ENCODE data around the gene SCNN1G. TPM values are rescaled to one million over a fixed set of nuclear protein-coding genes. Genes with fewer than 3 reads are reported as not detected.

SCNN1G gene
- total RNA-seq, 1 donor from 2014 or later = 0.40 TPM

DNA sequence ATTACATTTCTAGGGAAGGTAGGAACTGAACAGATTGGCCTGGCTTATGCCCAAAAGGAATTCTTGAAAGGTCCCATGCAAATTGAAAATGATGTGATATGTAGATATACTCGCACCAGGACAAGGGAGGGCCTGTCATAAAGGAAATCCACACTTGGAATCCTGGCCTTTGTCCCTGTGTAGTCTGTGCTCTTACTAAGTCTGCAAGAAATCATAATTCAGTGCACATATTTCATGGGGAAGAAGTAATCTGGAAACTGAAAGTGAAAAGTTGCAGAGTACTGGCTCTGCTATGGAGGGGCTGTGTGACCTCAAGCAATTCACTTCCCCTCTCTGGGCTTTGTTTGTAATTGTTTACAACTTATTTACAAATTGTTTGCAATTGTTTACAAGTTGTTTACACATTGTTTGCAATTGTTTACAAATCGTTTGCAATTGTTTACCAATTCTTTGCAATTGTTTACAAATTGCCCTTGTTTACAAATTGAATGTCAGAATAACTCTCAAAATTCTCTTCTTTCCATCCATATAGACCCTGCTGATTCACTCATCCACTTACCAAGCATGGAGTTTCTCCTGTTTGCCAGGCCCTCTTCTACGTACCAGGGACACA lies 12.9 kb downstream of the SCNN1G start:
- no peak for DNase-seq (ENCODE audit: low read depth in 2 of 2)

DNA sequence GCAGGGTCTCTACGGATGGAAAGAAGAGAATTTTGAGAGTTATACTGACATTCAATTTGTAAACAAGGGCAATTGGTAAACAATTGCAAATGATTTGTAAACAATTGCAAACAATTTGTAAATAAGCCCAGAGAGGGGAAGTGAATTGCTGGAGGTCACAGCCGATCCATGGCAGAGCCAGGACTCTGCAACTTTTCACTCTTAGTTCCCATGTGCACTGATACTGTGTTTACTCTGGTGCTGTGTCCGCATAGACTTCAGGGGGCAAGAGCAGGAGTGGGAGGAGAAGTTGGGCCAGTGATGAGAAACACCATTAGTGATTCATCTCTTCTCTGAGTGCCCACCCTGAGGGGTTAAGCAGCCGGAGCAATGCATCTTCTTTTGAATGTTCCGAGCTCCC lies 14.0 kb downstream of the SCNN1G start:
- DNase-seq (ENCODE audit: low read depth in 2 of 2) = no peak

DNA sequence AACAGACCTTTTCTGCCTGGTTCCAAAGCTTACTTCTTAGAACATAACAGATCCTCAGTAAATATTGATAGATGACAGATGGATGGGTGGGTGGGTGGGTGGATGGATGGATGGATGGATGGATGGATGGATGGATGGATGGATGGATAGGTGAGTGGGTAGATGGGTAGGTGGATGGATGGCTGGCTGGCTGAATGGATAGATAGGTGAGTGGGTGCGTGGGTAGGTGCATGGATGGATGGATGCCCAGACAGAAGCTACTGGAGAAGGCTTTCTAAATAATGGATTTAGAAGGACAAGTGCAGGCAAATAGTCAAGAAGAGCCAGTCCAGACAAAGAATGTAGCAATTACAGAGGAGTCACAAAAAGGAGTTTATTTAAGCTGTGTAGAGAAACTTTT lies 19.6 kb downstream of the SCNN1G start:
- DNase-seq (ENCODE audit: low read depth in 2 of 2) = no peak

DNA sequence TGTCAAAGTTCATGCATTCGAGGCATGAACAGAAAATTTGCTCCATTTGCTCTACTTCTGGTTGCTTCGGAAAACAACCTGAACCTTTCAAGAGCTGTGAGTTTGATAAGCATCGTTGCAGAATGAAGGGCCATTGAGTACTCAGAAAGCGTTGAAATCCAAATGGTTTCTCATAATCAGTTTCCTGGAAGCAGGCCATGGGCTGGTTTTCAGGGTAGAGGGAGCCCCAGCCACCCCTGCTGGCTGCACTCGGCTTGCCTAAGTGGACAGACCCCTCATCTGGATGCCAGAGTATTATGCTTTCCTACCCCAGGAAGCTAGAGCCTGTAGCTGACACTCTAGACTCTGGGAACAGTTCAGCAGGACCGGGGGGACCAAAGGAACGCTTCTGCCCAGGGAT lies 24.4 kb downstream of the SCNN1G start:
- no peak for DNase-seq (ENCODE audit: low read depth in 2 of 2)

DNA sequence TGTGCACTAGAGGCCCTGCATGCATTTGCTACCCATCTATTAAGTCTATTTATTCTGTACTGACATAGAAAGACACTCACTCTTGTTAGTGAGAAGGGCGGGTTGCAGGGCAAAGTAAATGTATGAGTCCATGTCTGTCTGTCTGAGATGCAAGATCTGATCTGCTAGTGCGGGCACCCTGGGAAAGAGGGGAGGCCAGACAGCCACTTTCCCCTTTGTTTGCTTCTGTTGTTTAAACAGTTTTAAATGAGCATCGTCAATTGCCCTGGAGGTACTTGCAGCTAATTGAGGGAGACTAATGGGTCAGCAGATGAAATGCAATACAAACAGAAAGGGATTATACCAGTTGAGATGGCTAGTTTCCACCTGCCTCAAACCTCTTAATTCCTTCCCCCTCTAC lies 24.9 kb downstream of the SCNN1G start:
- no peak for DNase-seq (ENCODE audit: low read depth in 2 of 2)

DNA sequence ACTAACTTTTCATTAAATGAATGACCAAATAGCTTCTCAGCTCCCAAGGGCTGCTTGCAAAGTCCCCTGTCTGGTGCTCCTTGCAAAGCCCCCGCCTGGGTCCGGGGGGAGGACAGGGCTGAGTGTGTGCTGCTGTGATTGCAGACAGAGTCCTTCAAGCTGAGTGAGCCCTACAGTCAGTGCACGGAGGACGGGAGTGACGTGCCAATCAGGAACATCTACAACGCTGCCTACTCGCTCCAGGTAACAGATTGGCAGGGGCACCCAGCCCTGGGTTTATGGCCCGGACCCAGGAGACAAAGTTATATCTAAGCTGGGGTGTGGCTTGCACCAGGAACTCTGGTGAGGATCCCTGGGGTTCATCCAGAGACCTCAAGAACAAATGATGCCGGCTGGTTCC lies 27.1 kb downstream of the SCNN1G start:
- DNase-seq (ENCODE audit: low read depth in 2 of 2) = no peak

DNA sequence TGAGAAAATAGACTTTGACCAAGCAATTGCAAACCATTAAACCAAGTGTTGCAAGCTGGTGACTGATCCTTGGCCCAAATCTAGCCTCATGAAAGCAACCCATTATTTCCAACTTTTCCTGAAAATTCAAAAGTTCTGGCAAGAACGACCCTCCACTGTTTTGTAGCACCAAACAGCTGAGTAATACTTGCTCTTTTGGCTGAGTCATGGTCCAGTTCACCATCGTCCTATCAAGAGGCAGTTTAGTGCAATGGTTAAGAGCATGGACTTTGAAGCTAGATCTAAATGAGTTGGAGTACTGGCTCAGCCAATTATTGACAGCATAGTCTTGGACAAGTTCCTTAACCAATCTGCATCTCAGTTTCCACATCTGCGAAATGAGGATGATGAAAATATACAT lies 31.3 kb downstream of the SCNN1G start:
- DNase-seq (ENCODE audit: low read depth in 2 of 2) = no peak

DNA sequence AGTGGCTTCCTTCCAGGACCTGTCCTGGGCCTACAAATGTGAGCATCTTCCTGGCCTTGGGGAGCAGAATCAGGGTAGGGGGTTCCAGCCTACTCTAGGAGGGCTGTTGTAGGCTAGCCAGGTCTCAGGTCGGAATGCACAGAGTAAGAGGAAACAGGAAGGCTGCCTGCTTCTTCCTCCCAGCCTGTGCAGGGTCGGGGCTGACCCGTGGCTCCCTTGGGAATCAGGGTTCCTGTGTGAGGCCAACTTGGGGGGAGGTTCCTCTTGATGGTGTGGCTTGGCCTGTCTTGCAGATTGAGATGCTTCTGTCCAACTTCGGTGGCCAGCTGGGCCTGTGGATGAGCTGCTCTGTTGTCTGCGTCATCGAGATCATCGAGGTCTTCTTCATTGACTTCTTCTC lies 32.3 kb downstream of the SCNN1G start:
- no peak for DNase-seq (ENCODE audit: low read depth in 2 of 2)

DNA sequence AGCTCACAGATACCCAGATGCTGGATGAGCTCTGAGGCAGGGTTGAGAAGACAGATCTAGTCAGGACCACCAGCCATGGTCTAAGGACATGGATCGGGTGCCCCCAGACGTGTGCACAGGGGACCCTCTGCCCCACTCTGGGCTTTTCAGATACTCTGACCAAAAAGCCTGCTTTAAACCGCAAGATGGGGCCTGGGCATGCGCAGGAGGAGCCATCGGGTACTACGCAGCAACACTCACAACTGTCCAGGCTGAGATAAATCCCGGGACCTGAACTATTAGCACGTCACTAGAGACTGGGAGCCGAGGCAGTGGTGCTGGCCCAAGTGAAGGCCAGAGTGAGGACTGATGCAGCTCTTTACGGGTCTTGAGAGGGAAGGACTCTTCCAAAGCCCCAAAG lies 32.9 kb downstream of the SCNN1G start:
- no peak for DNase-seq (ENCODE audit: low read depth in 2 of 2)

DNA sequence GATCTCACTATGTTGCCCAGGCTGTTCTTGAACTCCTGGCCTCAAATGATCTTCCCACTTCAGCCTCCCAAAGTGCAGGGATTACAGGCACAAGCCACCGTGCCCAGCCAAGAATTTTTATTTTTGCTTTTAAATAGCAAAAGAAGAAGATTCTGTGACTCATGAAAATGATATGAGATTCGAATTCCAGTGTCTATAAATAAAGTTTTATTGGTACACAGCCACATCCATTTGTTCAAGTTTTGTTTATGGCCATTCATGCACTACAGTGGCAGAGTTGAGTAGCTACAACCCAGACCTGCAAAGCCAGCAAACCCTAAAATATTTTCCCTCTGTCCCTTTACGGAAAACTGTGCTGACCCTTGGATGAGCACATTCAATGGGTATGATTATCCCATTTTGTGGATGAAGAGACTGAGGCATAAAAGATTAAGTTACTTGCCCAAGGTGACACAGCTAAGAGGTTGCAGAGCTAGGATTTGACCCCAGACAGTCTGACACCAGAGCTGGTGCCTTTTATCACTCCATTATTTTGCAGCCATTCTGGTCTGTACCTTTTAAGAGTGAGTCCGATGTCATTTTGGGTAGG lies 34.2 kb downstream of the SCNN1G start:
- DNase-seq (ENCODE audit: low read depth in 2 of 2) = no peak

DNA sequence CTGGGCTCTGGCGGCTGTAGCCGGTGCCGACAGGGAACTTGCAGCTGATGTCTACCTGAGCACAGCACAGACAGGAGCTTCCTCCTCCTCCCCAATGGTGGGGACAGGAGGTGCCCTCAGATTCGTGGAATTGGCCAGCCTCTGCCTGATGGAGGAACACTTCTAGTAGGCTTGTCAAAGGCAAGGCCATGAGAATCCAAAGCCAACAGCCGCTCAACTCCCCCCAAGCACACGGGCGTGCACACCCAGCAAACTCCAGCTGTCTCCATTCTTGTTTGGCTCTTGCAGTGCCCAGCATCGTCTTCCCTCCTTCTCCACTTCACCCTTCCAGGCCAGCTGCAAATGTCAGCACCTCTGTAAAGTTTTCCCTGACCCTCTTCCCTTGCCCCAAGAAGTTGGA lies 35.1 kb downstream of the SCNN1G start:
- no peak for DNase-seq (ENCODE audit: low read depth in 2 of 2)

DNA sequence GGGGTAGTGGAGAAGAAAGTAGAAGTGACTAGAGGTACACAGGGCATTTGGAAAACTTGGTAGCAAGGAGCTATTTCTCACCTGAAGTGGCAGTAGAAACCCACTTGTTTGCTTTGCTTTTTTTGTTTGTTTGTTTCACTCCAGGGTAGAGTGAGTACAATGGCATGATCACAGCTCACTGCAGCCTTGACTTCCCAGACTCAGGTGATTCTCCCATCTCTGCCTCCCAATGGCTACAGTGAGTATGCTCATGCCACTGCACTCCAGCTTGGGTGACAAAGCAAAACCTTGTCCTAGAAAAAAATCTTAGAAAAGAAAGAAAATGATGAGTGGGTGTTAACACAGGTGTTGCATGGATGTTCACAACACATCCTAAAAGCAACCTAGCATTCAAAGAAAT lies 40.4 kb downstream of the SCNN1G start:
- DNase-seq (ENCODE audit: low read depth in 2 of 2) = no peak

DNA sequence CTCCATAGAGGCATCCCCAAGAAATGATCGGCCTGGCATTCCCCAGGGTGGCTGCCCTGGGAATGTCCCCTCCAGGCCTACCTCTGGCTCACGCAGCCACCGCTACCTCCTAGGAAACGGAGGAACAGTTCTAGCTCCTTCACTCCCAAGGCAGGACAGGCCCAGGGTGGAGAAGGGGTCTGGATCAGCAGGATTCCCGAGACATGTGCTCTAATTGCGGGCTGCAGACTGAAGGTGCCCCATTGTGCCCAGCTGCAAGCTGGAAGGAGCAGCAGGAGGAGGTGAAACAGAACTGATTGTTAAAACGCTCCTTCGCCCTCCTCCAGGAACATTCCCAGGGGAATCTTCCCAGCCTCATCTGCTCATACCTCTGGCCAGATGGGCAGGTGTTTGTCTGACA lies 40.8 kb downstream of the SCNN1G start:
- DNase-seq (ENCODE audit: low read depth in 2 of 2) = no peak

DNA sequence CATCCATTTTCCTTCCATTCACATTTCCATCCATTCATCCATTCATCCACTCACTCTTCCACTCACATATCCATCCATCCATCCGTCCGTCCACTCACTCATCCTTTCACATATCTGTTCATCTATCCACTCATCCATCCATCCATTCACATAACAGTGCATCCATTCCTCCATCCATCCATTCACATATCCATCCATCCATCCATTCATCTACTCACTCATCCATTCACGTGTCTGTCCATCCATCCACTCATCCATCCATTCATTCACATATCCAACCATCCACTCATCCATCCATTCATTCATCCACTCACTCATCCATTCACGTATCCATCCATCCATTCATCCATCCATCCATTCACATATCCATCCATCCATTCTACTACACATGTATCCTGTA lies 42.6 kb downstream of the SCNN1G start:
- DNase-seq (ENCODE audit: low read depth in 2 of 2) = no peak

DNA sequence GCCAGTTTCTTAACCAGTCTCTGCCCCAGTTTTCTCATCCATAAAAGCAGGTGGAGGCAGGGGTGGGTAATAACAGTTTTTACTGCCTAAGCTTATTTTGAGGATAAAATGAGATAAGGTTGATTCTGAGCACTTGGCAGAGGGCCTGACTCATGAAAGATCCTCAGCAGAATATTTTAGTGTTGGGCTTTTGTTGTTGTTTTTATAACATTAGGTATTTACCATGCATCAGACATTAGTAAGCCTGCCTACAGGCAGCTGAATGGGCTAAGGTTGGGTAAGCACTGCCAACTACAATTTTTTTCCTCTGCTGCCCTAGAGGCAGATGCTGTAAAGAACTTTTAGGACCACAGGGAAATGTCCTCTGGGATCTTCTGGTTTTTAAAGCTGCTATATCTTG lies 43.1 kb downstream of the SCNN1G start:
- no peak for DNase-seq (ENCODE audit: low read depth in 2 of 2)

DNA sequence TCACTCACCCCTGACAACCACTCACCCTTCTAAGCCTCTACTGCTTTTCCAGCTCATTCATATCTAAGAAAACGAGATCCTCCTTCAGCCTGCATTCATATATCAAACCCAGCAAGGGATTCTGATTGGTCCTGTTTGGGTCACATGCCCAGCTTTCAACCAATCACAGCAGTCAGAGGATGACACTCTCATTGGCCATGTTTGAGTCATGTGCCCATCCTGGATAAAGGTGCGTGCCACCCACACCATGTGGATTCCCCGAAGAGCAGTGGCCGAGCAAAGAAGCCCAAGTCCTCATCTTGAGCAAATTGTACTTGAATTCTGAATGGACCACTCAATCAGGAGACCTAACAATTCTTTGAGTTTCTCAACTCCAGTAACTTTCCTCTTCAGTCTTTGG lies 45.0 kb downstream of the SCNN1G start:
- no peak for DNase-seq (ENCODE audit: low read depth in 2 of 2)

DNA sequence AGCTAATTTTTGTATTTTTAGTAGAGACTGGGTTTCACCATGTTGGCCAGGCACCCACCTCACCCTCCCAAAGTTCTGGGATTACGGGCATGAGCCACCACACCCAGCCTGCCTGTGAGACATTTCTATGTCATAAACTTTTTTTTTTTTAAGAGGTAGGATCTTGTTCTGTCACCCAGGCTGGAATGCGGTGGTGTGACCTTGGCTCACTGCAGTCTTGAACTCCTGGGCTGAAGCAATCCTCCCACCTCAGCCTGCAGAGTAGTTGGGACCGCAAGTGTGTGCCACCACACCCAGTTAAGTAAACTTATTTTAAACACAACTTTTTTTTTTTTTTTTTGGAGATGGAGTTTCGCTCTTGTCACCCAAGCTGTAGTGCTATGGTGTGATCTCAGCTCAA lies 47.2 kb downstream of the SCNN1G start:
- DNase-seq (ENCODE audit: low read depth in 2 of 2) = no peak

DNA sequence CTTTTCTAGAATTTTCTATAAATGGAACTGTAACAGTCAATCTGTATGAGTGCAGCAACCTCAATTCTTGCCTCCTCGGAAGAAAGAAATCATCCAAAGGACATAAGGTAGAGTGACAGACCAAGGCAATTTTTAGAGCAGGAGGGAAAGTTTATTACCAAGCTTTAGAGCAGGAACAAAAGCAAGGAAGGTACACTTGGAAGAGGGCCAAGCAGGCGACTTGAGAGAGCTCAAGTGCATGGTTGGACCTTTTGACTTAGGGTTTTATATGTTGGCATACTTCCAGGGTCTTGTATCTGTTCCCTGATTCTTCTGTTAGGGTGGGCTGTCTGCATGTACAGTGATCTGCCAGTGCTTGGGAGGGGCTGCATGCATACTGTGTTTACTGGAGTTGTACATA lies 50.3 kb downstream of the SCNN1G start:
- no peak for DNase-seq (ENCODE audit: low read depth in 2 of 2)

DNA sequence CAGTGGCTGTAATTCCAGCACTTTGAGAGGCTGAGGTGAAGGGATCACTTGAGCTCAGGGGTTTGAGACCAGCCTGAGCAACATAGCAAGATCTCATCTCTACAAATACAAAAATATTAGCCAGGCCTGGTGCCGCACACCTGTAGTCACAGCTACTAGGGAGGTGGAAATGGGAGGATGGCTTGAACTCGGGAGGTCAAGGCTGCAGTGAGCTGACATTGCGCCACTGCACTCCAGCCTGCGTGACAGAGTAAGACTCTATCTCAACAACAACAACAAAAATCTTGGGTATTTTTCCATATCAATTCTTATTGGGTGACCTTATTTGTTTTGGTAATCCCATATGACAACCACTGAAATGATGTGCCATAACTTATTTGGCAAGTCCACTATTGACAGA lies 52.6 kb downstream of the SCNN1G start:
- DNase-seq (ENCODE audit: low read depth in 2 of 2) = no peak

DNA sequence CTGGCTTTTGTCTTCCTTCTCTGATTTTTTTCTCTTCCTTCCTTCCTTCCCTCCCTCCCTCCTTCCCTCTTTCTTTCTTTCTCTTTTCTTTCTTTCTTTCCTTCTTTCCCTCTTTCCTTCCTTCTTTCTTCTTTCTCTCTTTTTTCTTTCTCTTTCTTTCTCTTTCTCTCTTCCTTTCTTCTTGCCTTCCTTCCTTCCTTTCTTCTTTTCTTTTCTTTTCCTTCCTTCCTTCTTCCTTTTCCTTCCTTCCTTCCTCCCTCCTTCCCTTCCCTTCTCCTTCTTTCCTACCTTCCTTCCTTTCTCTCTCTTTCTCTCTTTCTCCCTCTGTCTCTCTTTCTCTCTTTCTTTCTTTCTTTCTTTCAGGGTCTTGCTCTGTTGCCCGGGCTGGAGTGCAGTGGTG lies 54.4 kb downstream of the SCNN1G start:
- no peak for DNase-seq (ENCODE audit: low read depth in 2 of 2)

DNA sequence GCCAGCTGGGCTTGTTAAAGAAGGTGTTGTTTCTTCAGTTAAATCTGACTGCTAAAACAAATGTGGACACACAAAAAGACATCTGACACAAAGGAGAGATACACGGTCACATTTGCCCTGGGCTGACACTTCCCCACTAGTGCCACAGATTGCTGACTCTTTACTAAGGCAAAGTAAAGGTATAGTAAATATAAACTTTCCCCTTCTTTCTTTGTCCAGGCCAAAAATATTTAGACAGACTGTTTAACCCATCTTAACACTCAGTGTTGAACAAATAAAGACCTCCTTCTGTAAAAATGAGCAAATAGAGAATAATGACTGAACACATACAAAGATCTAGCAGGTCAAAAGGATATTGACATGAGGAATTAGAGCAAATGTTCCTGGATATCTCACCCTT lies 58.4 kb downstream of the SCNN1G start:
- no peak for DNase-seq (ENCODE audit: low read depth in 2 of 2)

DNA sequence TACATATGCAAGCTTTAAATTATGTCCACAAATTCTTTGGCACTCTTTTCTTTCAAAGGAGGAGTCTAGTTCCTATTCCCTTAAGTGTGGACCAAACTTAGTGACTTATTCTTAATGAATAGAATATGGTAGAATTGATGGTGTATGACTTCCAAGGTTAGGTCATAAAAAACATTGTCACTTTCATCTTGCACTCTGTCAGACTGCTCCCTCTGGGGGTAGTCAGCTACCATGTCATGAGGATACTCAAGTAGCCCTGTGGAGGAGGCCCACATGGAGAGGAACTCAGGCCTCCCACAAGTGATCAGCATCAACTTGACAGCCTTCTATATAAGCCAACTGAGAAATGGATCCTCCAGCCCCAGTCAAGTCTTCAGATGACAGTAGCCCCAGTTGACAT lies 61.6 kb downstream of the SCNN1G start:
- no peak for DNase-seq (ENCODE audit: low read depth in 2 of 2)

DNA sequence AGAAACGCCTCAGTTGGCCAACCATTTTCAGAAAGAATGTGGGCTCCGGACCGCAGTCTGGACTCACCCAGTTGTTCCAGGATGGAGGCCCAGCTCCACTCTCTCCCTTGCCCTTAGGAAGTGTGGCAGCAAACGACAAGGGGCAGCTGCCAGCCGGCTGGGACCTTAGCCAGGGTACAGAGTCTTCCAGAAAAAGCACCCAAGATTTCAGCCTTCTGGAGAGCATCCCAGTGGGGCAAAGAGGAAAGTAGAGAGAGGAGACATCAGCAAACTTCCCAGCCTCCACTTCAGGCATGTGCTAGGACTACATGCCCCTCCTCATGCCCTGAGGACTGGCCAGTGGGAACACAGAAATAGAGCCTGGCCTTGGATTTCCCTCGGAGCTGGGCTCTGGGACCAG lies 62.7 kb downstream of the SCNN1G start:
- DNase-seq (ENCODE audit: low read depth in 2 of 2) = no peak
